ENCODE measurements around the gene HES1. TPM values are rescaled to one million over a fixed set of nuclear protein-coding genes. Genes with fewer than 3 reads are reported as not detected.

The HES1 gene
- total RNA-seq, 1 donor from 2014 or later, result 23.0 TPM

DNA sequence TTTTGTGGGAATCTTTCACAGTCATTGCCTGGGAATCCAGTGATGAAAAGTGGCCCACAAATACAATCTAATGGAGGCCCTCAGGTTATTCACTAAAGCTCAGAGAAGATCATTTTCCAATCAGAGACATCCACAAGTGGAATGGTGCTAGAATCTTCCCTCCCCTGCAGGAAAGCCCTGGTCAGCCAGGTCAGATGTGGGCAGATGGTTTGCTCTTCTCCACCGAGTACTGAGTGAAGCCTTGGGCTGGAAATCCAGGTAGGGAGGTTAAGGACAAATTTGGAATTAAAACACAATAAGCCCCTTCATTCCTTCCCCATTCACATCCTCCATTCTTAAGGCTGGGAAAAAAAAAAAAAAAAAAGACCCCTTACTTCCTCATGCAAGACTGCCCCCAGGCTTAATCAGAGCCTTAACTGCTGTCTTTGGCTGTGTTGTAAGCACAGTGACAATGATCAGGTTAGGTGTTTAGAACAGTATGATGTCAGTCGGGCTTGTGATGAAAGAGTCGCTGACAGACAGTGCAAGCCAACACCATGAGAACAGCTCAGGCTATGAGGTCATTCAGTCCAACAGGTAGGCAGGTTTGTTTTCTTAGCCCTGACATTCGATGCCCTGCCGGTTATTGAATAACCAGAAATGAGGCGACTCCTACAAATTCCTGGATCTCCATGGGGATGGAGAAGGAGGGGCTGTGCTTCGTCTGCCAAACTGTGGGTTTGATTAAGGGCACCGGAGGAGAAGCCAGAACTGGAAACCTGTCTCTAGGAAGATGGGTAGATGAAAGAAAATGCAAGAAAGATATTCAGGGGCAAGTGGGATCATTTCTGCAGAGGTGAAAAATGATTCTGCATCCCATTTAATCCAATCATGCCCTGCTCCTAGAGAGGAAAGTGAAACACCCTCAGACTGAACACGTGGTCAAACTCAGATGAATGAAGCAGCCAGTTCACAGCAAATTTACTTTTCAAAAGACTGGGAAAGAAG lies 23.5 kb upstream of the HES1 start:
- Histone ChIP-seq H3K27ac (ENCODE audit: low read depth, low read length) (no peak overlapping the region), H3K27me3 (ENCODE audit: control insufficient read depth in 3 of 3, insufficient read depth in 3 of 3, low read length in 3 of 3) (peaks cover 0 to 2% (median 0%) of the 10 kb centered on the region in 3 donors), H3K4me3 (ENCODE audit: low read length in 3 of 3) (no peak overlapping the region), H3K4me1 (ENCODE audit: control insufficient read depth in 3 of 3, insufficient read depth in 3 of 3, low read length in 3 of 3) (no peaks in the 10 kb centered on the region), H3K9me3 (ENCODE audit: control insufficient read depth in 3 of 3, low read length in 3 of 3) (no peaks in the 10 kb centered on the region), H3K36me3 (ENCODE audit: control insufficient read depth in 3 of 3, insufficient read depth in 3 of 3, low read length in 3 of 3) (no peaks in the 10 kb centered on the region), H3K9ac (ENCODE audit: low read depth in 1 of 3, low read length in 3 of 3) (no peak overlapping the region)

DNA sequence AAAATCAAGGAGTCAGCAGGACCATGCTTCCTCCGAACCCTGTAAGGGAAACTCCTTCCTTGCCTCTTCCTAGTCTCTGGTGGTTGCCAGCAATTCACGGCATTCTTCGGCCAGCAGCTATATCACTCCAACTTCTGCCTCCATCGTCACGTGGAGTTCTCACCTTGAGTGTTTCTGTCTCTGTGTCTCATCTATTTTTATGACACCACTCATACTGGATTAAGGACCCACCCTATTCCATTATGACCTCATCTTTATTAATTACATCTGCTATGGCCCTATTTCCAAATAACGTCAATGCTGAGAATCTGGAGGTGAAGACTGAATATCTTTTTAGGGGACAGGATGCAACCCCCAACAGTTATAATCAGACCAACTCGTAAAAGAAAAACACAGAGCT lies 21.8 kb upstream of the HES1 start:
- Histone ChIP-seq H3K36me3 (ENCODE audit: control insufficient read depth in 3 of 3, insufficient read depth in 3 of 3, low read length in 3 of 3) (no peaks in the 10 kb centered on the region), H3K27me3 (ENCODE audit: control insufficient read depth in 3 of 3, insufficient read depth in 3 of 3, low read length in 3 of 3) (peaks cover 0 to 5% (median 2%) of the 10 kb centered on the region in 3 donors), H3K9me3 (ENCODE audit: control insufficient read depth in 3 of 3, low read length in 3 of 3) (no peaks in the 10 kb centered on the region), H3K4me3 (ENCODE audit: low read length in 3 of 3) (no peak overlapping the region), H3K4me1 (ENCODE audit: control insufficient read depth in 3 of 3, insufficient read depth in 3 of 3, low read length in 3 of 3) (peaks cover 0 to 4% (median 0%) of the 10 kb centered on the region in 3 donors), H3K9ac (ENCODE audit: low read depth in 1 of 3, low read length in 3 of 3) (no peak overlapping the region), H3K27ac (ENCODE audit: low read depth, low read length) (no peak overlapping the region)

DNA sequence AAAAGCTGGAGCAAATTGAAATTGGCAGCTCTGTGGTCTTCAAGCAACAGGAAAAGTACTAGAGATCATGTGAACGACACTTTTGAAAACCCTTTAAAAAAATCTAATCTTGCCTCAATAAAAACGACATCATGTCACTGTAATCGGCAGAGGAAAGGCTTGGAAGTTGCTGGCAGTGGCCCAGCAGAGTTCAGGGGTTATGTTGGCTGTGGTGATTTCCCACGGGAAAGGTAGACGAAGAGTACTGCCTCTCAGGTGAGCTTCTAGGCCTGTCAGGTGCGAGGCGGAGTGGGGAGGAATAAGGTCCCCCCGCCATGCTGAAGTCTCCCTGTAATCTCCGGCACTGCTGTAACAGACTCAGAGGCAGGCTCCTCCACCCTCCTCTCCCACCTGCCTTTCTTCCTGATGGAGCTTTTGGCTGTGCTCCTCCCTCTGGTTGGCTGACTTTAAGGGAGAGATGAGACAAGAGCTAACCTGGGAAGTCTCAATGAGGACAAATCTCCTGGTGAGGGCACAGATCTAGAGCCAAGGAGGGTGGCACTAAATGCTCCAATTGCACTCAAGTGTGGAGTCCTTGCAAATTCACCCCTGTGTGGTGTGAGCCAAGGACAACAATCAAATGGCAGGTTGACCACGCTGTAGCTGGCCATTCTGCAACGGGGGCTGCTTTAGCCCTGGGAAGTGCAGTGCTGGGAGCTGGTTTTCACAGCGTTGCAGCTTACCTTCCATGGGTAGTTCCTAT lies 18.7 kb upstream of the HES1 start:
- Histone ChIP-seq H3K27me3 (ENCODE audit: control insufficient read depth in 3 of 3, insufficient read depth in 3 of 3, low read length in 3 of 3) (peaks cover 0 to 7% (median 2%) of the 10 kb centered on the region in 3 donors), H3K27ac (ENCODE audit: low read depth, low read length) (no peak overlapping the region), H3K9me3 (ENCODE audit: control insufficient read depth in 3 of 3, low read length in 3 of 3) (no peaks in the 10 kb centered on the region), H3K9ac (ENCODE audit: low read depth in 1 of 3, low read length in 3 of 3) (no peak overlapping the region), H3K36me3 (ENCODE audit: control insufficient read depth in 3 of 3, insufficient read depth in 3 of 3, low read length in 3 of 3) (no peaks in the 10 kb centered on the region), H3K4me1 (ENCODE audit: control insufficient read depth in 3 of 3, insufficient read depth in 3 of 3, low read length in 3 of 3) (peaks cover 0 to 4% (median 0%) of the 10 kb centered on the region in 3 donors), H3K4me3 (ENCODE audit: low read length in 3 of 3) (no peak overlapping the region)

DNA sequence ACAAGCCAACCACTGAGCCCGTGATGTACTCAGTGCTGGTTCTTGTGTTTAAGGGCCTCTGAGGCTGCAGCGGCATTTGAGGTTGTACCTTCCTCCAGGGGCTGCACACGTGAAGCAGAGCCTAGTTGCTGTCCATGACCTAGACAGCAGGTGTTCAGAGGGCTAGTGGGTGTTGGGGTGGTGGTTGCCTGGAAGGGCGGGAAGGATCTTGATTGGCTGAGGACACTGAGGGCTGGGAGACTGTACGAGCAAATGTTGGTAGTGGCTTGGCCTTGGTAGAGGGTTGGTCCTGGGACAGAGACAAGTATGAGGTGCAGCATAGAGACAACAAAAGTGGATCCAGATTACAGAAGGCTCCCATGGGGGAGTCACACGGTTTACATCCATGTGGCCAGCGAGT lies 17.0 kb upstream of the HES1 start:
- H3K4me3 ChIP-seq (ENCODE audit: low read length in 3 of 3), result no peak overlapping the region
- H3K27ac ChIP-seq (ENCODE audit: low read depth, low read length), result no peak overlapping the region
- H3K9me3 ChIP-seq (ENCODE audit: control insufficient read depth in 3 of 3, low read length in 3 of 3), result no peaks in the 10 kb centered on the region
- H3K36me3 ChIP-seq (ENCODE audit: control insufficient read depth in 3 of 3, insufficient read depth in 3 of 3, low read length in 3 of 3), result no peaks in the 10 kb centered on the region
- H3K9ac ChIP-seq (ENCODE audit: low read depth in 1 of 3, low read length in 3 of 3), result no peak overlapping the region
- peaks cover 0 to 4% (median 0%) of the 10 kb centered on the region in 3 donors for H3K4me1 ChIP-seq (ENCODE audit: control insufficient read depth in 3 of 3, insufficient read depth in 3 of 3, low read length in 3 of 3)
- peaks cover 0 to 7% (median 2%) of the 10 kb centered on the region in 3 donors for H3K27me3 ChIP-seq (ENCODE audit: control insufficient read depth in 3 of 3, insufficient read depth in 3 of 3, low read length in 3 of 3)

DNA sequence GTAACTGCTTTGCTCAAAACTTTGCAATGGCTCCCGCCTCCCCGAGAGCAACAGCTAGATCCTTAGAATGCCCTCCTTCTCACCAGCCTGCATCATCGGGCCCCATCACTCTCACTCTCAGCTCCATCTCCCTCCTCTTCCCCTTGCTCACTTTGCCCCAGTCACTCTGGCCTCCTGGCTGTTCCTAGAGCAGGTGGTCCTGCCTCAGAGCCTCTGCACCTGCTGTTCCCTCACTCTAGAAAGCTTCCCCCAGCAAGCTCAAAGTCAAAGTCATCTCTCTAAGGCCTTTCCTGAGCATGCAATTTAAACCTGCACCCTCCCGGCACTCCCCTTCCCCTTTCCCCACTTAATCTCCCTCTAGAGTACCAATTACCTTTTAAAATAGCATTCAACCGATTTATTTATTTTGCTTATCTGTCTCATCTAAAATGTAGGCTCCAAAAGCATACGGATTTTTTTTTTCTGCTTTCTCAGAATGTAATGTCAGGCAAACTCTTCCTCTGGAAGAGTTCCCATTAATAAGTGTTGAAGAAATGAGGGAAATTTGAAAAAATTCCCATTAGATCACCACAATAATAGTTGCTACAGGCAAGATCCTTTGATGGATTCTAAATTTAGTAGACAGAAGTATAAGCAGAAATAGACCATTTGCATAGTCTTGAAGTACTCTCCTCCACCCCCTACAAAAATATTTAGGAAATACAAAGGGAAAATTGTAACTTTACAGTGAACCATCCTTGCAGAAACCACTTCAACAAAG lies 15.9 kb upstream of the HES1 start:
- H3K27ac ChIP-seq (ENCODE audit: low read depth, low read length), result no peak overlapping the region
- H3K4me3 ChIP-seq (ENCODE audit: low read length in 3 of 3), result no peak overlapping the region
- H3K27me3 ChIP-seq (ENCODE audit: control insufficient read depth in 3 of 3, insufficient read depth in 3 of 3, low read length in 3 of 3), result peaks cover 0 to 7% (median 2%) of the 10 kb centered on the region in 3 donors

DNA sequence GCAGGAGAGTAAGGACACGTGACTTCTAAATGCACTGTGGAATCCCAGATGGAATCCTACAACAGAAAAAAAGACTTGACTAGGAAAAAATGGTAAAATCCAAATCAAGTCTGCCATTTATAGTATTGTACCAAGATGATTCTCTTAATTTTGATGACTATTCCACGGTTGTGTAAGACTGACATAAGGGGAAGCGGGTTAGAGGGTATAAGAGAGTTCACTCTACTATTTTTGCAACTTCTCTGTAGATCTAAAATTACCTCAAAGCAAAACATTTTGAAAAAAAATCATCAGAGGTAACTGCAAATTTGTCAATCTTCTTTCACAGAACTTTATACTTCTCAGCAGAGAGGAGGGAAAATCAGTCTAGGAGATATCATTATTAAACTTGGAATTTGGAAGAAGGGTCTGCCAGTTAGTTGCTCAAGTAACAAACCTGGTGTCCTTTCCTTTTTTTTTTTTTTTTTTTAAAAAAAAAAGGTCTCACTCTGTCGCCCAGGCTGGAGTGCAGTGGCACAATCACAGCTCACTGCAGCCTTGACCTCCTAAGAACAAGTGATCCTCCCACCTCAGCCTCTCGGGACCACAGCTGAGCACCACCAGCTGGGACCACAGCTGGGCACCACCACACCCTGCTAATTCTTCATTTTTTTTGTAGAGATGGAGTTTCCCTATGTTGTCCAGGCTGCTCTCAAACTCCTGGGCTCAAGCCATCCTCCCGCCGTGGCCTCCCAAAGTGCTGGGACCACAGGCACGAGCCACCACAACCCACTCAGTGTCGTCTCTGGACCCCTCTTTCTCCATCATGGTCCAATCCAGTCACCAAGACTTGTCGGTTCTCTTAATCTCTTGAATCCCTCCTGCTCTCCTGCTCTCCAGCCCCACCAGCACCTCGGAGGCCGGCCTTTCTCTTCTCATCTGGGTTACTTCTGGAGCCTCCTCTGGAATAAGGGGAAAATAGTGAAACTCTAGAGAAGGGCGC lies 14.9 kb upstream of the HES1 start:
- Histone ChIP-seq H3K27me3 (ENCODE audit: control insufficient read depth in 3 of 3, insufficient read depth in 3 of 3, low read length in 3 of 3) (peaks cover 0 to 7% (median 0%) of the 10 kb centered on the region in 3 donors), H3K9ac (ENCODE audit: low read depth in 1 of 3, low read length in 3 of 3) (no peak overlapping the region), H3K4me3 (ENCODE audit: low read length in 3 of 3) (no peak overlapping the region), H3K9me3 (ENCODE audit: control insufficient read depth in 3 of 3, low read length in 3 of 3) (no peaks in the 10 kb centered on the region), H3K4me1 (ENCODE audit: control insufficient read depth in 3 of 3, insufficient read depth in 3 of 3, low read length in 3 of 3) (peaks cover 0 to 6% (median 4%) of the 10 kb centered on the region in 3 donors), H3K27ac (ENCODE audit: low read depth, low read length) (no peak overlapping the region), H3K36me3 (ENCODE audit: control insufficient read depth in 3 of 3, insufficient read depth in 3 of 3, low read length in 3 of 3) (no peaks in the 10 kb centered on the region)

More for the DNA sequence above, 15.9 kb upstream of the HES1 start:
- peaks cover 0 to 4% (median 0%) of the 10 kb centered on the region in 3 donors for H3K4me1 ChIP-seq (ENCODE audit: control insufficient read depth in 3 of 3, insufficient read depth in 3 of 3, low read length in 3 of 3)
- H3K9me3 ChIP-seq (ENCODE audit: control insufficient read depth in 3 of 3, low read length in 3 of 3), result no peaks in the 10 kb centered on the region
- no peaks in the 10 kb centered on the region for H3K36me3 ChIP-seq (ENCODE audit: control insufficient read depth in 3 of 3, insufficient read depth in 3 of 3, low read length in 3 of 3)
- no peak overlapping the region for H3K9ac ChIP-seq (ENCODE audit: low read depth in 1 of 3, low read length in 3 of 3)

DNA sequence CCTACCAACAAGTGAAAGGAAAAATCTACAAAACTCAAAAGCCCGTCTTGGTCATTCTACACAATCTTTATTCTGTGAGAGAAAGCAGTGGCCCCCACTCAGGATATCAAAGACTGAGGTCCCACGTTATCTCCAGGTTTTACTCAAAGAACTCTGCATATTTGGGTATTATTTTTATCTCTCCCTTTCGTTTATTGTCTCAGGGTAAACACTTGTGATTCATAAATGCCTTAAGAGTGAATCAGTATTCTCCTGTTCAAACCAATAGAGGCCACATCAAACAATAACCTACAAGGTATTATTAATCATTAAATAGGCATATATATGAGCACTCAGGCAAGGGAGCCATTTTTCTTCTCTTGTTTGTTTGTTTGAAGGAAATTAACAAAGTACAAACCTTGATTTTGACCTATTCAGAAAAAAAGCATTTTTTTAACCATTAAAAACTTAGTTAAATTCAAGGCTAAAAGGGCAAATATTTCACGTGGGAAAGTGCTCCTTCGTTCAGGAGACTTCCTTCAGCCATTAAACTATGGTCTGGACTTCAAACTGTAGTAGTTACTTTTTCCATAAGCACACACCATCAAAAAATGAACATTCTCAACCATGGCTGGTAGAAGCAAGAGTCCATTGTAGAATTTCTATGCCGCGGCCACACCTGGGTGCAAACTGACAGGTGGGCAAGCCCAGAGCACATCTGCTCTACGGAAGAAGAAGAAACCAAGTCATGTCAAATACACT lies 13.9 kb upstream of the HES1 start:
- Histone ChIP-seq H3K27me3 (ENCODE audit: control insufficient read depth in 3 of 3, insufficient read depth in 3 of 3, low read length in 3 of 3) (peaks cover 0 to 7% (median 0%) of the 10 kb centered on the region in 3 donors), H3K27ac (ENCODE audit: low read depth, low read length) (no peak overlapping the region), H3K9me3 (ENCODE audit: control insufficient read depth in 3 of 3, low read length in 3 of 3) (no peaks in the 10 kb centered on the region), H3K4me1 (ENCODE audit: control insufficient read depth in 3 of 3, insufficient read depth in 3 of 3, low read length in 3 of 3) (peaks cover 0 to 6% (median 4%) of the 10 kb centered on the region in 3 donors), H3K36me3 (ENCODE audit: control insufficient read depth in 3 of 3, insufficient read depth in 3 of 3, low read length in 3 of 3) (no peaks in the 10 kb centered on the region), H3K4me3 (ENCODE audit: low read length in 3 of 3) (no peak overlapping the region), H3K9ac (ENCODE audit: low read depth in 1 of 3, low read length in 3 of 3) (no peak overlapping the region)

DNA sequence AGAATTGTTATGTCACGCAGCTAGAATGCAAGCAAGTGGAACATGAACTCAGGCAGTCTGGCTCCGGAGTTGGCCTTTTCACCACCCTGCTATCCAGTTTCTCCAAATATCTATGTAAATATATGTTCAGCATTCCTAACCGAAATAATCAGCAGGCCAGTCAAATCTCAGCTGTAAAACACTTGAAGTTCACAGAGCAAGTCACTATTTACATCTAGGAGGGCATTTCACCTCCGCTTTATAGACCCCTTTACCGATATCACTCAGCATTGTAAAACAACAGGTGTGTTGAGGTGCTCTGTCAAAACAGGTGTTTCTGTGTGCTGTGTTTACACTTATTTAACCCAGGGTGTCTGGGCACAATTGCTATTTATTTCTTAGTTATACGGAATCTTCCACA lies 12.2 kb upstream of the HES1 start:
- peaks cover 0 to 6% (median 0%) of the 10 kb centered on the region in 3 donors for H3K4me1 ChIP-seq (ENCODE audit: control insufficient read depth in 3 of 3, insufficient read depth in 3 of 3, low read length in 3 of 3)
- no peak overlapping the region for H3K27ac ChIP-seq (ENCODE audit: low read depth, low read length)
- H3K9me3 ChIP-seq (ENCODE audit: control insufficient read depth in 3 of 3, low read length in 3 of 3), result no peaks in the 10 kb centered on the region
- H3K27me3 ChIP-seq (ENCODE audit: control insufficient read depth in 3 of 3, insufficient read depth in 3 of 3, low read length in 3 of 3), result peaks cover 0 to 6% (median 0%) of the 10 kb centered on the region in 3 donors
- H3K4me3 ChIP-seq (ENCODE audit: low read length in 3 of 3), result no peak overlapping the region
- no peaks in the 10 kb centered on the region for H3K36me3 ChIP-seq (ENCODE audit: control insufficient read depth in 3 of 3, insufficient read depth in 3 of 3, low read length in 3 of 3)
- H3K9ac ChIP-seq (ENCODE audit: low read depth in 1 of 3, low read length in 3 of 3), result no peak overlapping the region
